Adipose tissue (tissue), 3 donors: ENCODE measurements around the gene PLXDC2. TPM values are rescaled to one million over a fixed set of nuclear protein-coding genes. Genes with fewer than 3 reads are reported as not detected.
"Not testable (repeated sequence)": the region's sequence is repeated elsewhere in the genome, so short reads cannot be mapped to it uniquely, and the experiment has no call there.

Experiments
- H3K27ac ChIP-seq: one replicate; pipeline ENCODE4 v1.5.1; 2013; ENCODE audit warnings: low read depth, low read length
- WGBS, 3 donors: extraction: QIAGEN DNeasy Blood & Tissue Kit; methylation state at CpG; one replicate each; pipeline ENCODE4 v1.1.7; 2013; 5-methylcytosine and 5-hydroxymethylcytosine counted together
- polyA plus RNA-seq, 3 donors: library from polyadenylated mRNA; stranded (reverse); fragments of 200-250 nt; gene quantifications; one replicate each; pipeline ENCODE4 v1.2.3, GENCODE V29; 2013
- donor health status: healthy with polysubstance abuse.
- donor health status: Bipolar disorder and iron deficiency.
- donor health status: healthy.

The PLXDC2 gene
- polyA plus RNA-seq, 3 donors, result 1.5 to 10.6 (median 7.7) TPM

- not testable (repeated sequence) for H3K27ac ChIP-seq
- WGBS, 3 donors, result 83 to 91% (median 89%) methylated on average over 5 of the region's 5 CpGs
These were observed 228.9 kb downstream of the PLXDC2 start for GRCh38 chr10:20045100-20045499.

DNA sequence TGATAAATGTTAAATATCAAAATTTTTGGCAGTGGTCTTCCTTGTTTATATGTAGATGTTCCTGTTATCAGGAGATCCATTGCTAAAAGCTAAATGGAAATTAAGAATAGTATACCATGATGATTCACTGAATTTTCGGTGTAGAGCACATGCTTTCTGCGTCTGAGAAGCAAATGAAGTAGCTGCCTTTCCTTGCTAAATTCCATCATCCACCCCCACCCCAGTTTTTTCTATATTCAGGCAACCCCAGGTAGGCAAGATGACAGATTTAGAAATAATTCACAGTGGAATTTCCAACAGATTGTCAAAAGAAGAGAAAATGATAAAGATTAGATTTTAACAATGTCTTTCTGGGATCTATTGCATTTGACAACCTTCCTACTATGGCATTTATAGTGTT, 231.9 kb downstream of the PLXDC2 start:
- no peak overlapping the region for H3K27ac ChIP-seq
- 75 to 96% (median 94%) methylated on average over 2 of the region's 2 CpGs for WGBS, 3 donors

DNA sequence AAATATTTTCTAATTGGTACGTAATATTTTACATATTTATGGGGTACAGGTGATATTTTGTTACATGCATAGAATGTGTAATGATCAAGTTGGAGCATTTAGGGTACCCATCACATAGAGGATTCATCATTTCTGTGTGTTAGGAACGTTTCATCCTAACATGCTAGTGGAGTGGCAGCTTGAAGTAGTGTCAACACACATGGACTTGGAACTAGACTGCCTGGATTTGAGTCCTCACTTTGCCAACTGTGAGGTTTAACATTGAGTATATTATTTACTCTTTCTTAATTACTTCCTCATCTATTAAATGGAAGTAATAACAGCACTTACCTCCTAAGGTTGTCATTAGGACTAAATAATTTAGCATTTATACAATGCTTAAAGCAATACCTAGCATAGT, 241.9 kb downstream of the PLXDC2 start:
- WGBS, 3 donors, result 44 to 87% (median 87%) methylated on average over 2 of the region's 2 CpGs
- no peak overlapping the region for H3K27ac ChIP-seq

GRCh38 chr10:20059084-20059835, 243.0 kb downstream of the PLXDC2 start:
- no peak overlapping the region for H3K27ac ChIP-seq
- 21 to 40% (median 25%) methylated on average over 3 of the region's 3 CpGs for WGBS, 3 donors

- WGBS, 3 donors, result 85 to 87% (median 86%) methylated on average over 6 of the region's 6 CpGs
These were observed 249.6 kb downstream of the PLXDC2 start for GRCh38 chr10:20065814-20066213.

DNA sequence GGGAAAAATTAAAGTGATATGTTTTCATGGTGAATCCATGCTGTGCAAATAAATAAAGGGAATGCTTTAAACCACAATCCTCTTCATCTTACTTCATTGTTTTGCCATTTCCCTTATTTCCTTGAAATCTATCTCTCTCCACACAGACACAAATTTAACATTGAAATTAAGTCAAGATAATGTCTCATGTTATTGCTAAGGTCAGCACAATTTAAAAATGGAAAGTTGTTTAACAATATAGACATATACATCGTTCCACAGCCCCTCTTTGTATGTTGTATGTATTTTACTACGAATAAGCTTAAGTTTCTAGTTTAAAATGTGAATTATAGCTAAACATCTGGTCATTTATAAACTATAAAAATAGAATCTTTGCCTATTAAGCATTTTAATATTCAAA, 256.9 kb downstream of the PLXDC2 start:
- no peak overlapping the region for H3K27ac ChIP-seq
- 69 to 87% (median 87%) methylated on average over 2 of the region's 2 CpGs for whole genome bisulfite sequencing, 3 donors

More at GRCh38 chr10:20065814-20066213, 249.6 kb downstream of the PLXDC2 start:
- H3K27ac ChIP-seq, result no peak overlapping the region

- WGBS, 3 donors, result 61 to 93% (median 91%) methylated on average over 1 of the region's 1 CpG
- no peak overlapping the region for H3K27ac ChIP-seq
These were observed 259.5 kb downstream of the PLXDC2 start for GRCh38 chr10:20075713-20076112.

DNA sequence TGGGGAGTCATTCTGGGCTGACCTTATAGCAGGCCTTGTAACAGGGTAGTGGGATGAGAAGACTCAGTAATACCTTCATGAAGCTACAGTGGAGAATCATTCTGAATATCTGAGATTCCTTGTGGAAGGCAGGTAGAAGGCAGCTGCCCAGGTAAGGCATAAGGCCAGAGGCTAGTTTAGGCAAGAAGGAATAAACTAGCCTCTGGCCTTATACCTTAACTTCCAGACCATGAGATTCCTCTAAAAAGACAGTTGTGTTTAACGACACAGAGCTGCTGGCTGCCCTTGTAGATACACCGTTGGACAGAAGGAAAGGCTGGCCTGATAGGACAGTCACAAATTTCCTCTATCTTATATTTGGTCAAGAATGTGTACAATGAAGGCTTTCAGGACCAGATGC, 268.2 kb downstream of the PLXDC2 start:
- no peak overlapping the region for H3K27ac ChIP-seq
- WGBS, 3 donors, result 70 to 95% (median 93%) methylated on average over 2 of the region's 2 CpGs

- H3K27ac ChIP-seq, result no peak overlapping the region
- WGBS, 3 donors, result 61 to 74% (median 66%) methylated on average over 5 of the region's 5 CpGs
These were observed 268.9 kb downstream of the PLXDC2 start for GRCh38 chr10:20085115-20085514.

DNA sequence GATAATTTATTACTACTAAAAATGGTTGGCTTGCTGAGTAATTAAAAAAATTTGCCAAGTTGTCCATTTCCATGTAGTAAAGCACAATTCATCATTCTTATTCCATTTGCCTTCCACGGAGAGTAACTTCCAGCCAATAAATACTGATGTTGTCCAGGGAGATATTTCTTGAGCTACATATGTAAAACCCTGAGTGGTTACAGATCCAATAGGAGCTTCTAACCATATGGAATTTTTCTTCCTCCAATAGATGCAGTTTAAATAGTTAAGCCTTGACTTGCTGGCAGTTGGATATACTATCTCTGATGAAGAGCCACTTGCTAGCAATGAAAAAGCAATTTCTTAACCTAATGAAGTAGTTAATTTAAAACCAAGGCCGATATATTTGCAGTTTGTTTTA, 271.1 kb downstream of the PLXDC2 start:
- WGBS, 3 donors, result 59 to 83% (median 73%) methylated on average over 2 of the region's 2 CpGs
- no peak overlapping the region for H3K27ac ChIP-seq

DNA sequence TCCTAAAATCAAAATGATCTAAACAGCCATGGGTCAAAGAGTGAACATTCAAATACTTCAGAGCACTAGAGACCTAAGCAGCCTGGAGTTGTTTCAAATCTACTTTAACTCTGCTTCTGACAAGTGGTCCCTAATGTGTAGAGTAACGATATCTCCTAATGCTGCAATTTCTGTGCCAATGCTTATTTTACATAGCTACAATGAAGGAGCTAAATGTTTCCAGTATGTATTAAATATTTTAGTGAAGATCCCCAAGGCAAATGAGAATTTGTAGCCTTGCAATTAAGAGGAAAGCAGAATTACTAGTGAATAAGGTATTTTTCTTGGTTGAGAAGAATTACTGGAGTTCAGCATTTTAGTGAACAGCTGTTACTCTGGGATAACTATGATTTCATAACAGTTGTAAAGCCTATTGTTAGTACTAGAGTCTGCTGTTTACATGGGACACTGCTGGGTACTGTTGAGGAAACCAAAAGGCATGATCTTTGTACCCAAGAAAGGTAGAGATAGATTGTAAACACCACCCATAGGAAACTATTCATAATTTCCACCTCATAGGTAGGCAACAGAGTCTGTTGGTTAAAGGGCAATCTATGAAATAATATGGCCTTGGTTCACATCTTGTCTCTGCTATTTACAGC, 271.9 kb downstream of the PLXDC2 start:
- 70 to 81% (median 79%) methylated on average over 1 of the region's 1 CpG for WGBS, 3 donors
- no peak overlapping the region for H3K27ac ChIP-seq

DNA sequence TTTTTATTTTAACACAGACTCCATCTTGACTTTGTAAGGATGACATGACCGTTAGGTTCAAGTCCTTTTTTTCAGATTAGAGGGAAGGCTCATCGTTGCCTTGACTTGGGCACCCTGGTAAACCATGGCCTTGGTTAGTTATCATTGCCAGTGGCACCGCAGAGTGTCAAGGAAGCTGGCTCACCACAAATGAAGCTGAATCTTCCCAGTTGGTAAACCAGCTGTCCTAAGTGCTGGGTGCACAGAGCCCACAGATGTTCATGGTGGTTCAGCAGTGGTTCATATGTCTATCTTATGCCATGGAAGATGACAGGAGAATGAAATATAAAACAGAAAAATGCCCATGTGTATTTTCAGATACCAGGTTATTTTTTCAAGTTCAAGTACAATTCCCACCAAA, 273.6 kb downstream of the PLXDC2 start:
- no peak overlapping the region for H3K27ac ChIP-seq
- WGBS, 3 donors, result 87 to 94% (median 89%) methylated on average over 3 of the region's 3 CpGs

DNA sequence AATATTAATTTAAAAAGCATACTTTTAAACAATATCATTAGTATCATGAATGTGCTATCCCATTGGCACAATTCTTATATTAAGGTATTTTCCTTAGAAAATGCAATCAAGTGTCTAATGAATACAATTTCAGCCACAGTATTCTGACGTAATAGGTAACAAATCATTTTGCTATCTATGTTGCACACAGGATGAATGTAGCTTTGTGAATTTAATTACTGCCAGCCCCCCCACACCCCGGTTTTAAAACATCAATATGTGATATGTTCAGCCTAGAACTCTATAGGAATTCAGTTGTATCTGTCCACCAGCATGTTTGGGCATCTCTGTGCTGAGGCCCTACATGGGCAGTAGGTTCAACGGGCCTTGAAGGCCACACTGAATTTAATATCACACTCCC, 274.6 kb downstream of the PLXDC2 start:
- 84 to 93% (median 89%) methylated on average over 3 of the region's 3 CpGs for WGBS, 3 donors

GRCh38 chr10:20091698-20092097, 275.5 kb downstream of the PLXDC2 start:
- H3K27ac ChIP-seq, result no peak overlapping the region
- WGBS, 3 donors, result 64 to 96% (median 94%) methylated on average over 5 of the region's 5 CpGs

More for the DNA sequence above, 274.6 kb downstream of the PLXDC2 start:
- no peak overlapping the region for H3K27ac ChIP-seq

DNA sequence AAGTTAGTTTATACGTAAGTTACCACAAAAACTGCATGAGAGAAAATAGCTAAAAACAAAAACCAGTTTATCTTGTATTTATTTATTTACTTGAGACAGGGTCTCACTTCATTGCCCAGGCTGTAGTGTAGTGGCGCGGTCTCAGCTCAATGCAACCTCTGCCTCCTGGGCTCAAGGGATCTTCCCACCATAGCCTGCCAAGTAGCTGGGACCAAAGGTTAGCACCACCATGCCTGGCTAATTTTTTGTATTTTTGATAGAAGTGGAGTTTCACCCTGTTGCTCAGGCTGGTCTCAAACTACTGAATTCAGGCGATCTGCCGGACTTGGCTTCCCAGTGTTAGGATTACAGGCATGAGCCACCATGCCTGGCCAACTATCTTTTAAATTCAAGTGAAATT, 277.4 kb downstream of the PLXDC2 start:
- H3K27ac ChIP-seq, result no peak overlapping the region
- WGBS, 3 donors, result 80 to 93% (median 84%) methylated on average over 5 of the region's 5 CpGs

DNA sequence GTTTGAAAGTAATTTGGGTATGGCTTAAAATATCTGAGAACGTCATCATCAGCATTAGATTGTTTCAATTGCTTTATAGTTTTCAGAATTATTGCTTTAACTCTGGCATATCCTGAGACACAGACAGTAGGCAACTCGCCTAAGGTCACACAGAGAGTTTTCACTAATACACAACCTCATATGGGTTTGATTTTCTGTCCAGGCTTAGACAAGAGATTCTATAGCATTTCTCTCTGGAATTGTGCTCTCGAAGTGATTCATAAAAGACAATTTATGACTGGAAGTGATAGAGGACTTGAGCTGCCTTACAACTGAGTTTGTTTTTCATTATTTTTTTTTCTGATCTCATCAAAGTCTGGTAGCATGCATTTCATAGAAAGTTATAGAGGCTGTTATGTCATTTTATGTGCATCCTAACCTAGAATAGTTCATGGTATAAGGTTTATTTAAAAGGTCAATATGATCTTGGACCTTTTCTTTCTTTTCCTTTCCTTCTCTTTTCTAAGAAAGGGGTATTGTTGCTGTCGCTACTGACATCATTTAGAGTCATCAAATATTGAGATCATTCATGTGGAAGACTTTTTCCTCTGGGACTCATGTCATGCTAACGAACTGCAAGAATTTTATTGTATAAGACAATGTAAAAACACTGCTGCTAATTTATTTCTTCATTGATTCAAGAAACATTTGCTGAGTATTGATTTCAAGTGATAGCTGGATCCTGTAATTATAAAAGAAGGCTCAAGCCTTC, 278.2 kb downstream of the PLXDC2 start:
- H3K27ac ChIP-seq, result no peak overlapping the region
- WGBS, 3 donors, result 59 to 74% (median 71%) methylated on average over 5 of the region's 5 CpGs

GRCh38 chr10:20100171-20100570, 283.9 kb downstream of the PLXDC2 start:
- WGBS, 3 donors, result 12 to 39% (median 23%) methylated on average over 2 of the region's 2 CpGs
- no peak overlapping the region for H3K27ac ChIP-seq

GRCh38 chr10:20105236-20105635, 289.0 kb downstream of the PLXDC2 start:
- H3K27ac ChIP-seq, result no peak overlapping the region
- WGBS, 3 donors, result 21 to 53% (median 47%) methylated on average over 3 of the region's 3 CpGs

- WGBS, 3 donors, result 85 to 93% (median 87%) methylated on average over 1 of the region's 1 CpG
- no peak overlapping the region for H3K27ac ChIP-seq
These were observed 289.7 kb downstream of the PLXDC2 start for GRCh38 chr10:20105931-20106330.
